HL-60 (cell line): ENCODE measurements around the gene GKN2.

ENCODE experiments used
- CTCF ChIP-seq: IDR thresholded peaks from one replicate; pipeline ENCODE4 v1.5.1; 2011; ENCODE audit warnings: low read length, control low read depth, inconsistent platforms; ENCODE audit not compliant: insufficient read depth
- POLR2AphosphoS5 ChIP-seq: IDR thresholded peaks from 2 replicates; pipeline ENCODE4 v1.6.1; 2012; ENCODE audit warnings: low read depth
- REST ChIP-seq: IDR thresholded peaks from 2 replicates; pipeline ENCODE4 v1.6.1; 2012; ENCODE audit warnings: low read depth; ENCODE audit not compliant: insufficient replicate concordance
- SPI1 ChIP-seq: IDR thresholded peaks from 2 replicates; pipeline ENCODE4 v1.6.1; 2012; ENCODE audit warnings: low read depth, mild to moderate bottlenecking, borderline replicate concordance

DNA sequence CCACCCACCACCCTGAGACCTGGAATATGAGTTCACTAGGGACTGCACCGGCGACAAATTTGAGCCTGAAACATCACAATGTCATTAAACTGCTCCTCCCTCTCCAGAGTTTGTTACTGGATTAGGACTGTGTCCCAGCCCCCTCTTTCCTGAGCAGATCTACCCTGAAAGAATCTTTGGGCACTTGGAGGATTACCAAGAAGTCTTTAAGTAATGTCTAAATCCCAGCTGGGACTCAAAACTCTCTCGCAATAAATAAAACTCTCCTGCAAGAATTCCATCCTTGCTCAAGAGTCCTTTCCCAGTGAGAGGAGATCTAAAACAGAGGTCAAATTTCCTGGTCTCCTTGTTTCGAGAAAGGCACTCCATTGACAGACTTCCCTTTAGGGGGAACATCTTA, 20.9 kb downstream of the GKN2 start:
- TF ChIP-seq CTCF, result no peak
- no peak for TF ChIP-seq REST
- TF ChIP-seq POLR2AphosphoS5, result no peak
- TF ChIP-seq SPI1, result no peak
